OCI-LY1 (cell line): ENCODE measurements around the gene KRT2.

ENCODE experiments used
- EZH2 ChIP-seq: fragments of 200-600 bp; sonication (generic), shearing (Covaris generic); IDR thresholded peaks from 2 replicates; pipeline ENCODE4 v1.8.0; 2017; ENCODE audit warnings: borderline replicate concordance, mixed run types, mild to moderate bottlenecking, antibody characterized with exemption, low read length, moderate library complexity, mixed read lengths
- TF ChIP-seq, protein P1 (sequence below): fragments of 200-600 bp; sonication (generic), shearing (Covaris generic); IDR thresholded peaks from 2 replicates; pipeline ENCODE4 v1.5.1; 2017; ENCODE audit warnings: mild to moderate bottlenecking, antibody characterized with exemption, low read length, moderate library complexity, mixed read lengths

DNA sequence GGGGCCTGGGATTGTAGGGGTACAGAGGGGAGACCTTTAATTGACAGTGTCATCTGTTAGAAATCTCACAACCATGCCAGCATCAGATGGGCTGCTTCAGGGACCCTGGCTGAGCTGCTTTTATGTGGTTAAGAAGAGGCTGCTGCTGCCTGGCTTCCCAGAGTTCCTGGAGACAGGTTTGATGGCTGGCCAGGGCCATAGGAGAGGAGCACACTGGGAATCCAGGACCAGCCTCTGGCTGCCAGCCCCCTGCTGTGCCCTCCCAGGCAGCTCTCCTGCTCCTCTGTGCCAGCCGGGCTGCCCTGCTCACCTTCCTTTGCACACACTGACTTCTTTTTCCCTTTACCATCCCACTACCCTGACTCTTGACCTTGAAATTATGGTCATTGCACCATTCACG lies 33.1 kb downstream of the KRT2 start:
- TF ChIP-seq, protein P1, sequence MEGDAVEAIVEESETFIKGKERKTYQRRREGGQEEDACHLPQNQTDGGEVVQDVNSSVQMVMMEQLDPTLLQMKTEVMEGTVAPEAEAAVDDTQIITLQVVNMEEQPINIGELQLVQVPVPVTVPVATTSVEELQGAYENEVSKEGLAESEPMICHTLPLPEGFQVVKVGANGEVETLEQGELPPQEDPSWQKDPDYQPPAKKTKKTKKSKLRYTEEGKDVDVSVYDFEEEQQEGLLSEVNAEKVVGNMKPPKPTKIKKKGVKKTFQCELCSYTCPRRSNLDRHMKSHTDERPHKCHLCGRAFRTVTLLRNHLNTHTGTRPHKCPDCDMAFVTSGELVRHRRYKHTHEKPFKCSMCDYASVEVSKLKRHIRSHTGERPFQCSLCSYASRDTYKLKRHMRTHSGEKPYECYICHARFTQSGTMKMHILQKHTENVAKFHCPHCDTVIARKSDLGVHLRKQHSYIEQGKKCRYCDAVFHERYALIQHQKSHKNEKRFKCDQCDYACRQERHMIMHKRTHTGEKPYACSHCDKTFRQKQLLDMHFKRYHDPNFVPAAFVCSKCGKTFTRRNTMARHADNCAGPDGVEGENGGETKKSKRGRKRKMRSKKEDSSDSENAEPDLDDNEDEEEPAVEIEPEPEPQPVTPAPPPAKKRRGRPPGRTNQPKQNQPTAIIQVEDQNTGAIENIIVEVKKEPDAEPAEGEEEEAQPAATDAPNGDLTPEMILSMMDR: no peak
- no peak for TF ChIP-seq EZH2
